Activated CD4-positive, CD25-positive, alpha-beta regulatory T cell treated with anti-CD3 and anti-CD28 coated beads, Interleukin-2, amount 50 U/mL, for 16 hours (primary cell): Measurements from ENCODE around the gene SPN.
A peak's percentile ranks its signal among the peaks of the same experiment; 100 is the strongest.
"Not testable (repeated sequence)": the region's sequence is repeated elsewhere in the genome, so short reads cannot be mapped to it uniquely, and the experiment has no call there.

ENCODE experiments used
- DNase-seq: peaks from one replicate; pipeline ENCODE4 v3.0.0-alpha.2; 2020; ENCODE audit warnings: low read depth, low spot score

The SPN gene

GRCh38 chr16:29676989-29677785, 14.1 kb downstream of the SPN start:
- DNase-seq = no peak

- DNase-seq = no peak
Observed at GRCh38 chr16:29678691-29679267, 15.7 kb downstream of the SPN start, which contains the start of gene QPRT. Gene QPRT (plus strand): TSS chr16:29679180. CDS start chr16:29679198, 18 bp downstream.

GRCh38 chr16:29680180-29680598, 17.1 kb downstream of the SPN start:
- DNase-seq = no peak

- no peak for DNase-seq
Observed at GRCh38 chr16:29683543-29684090, 20.6 kb downstream of the SPN start.

- DNase-seq = no peak
Observed at GRCh38 chr16:29684679-29685078, 21.6 kb downstream of the SPN start.

- DNase-seq = no peak
Observed at GRCh38 chr16:29686740-29687332, 23.8 kb downstream of the SPN start.

GRCh38 chr16:29687755-29688154, 24.7 kb downstream of the SPN start:
- no peak for DNase-seq

GRCh38 chr16:29688172-29688571, 25.1 kb downstream of the SPN start:
- DNase-seq = no peak

GRCh38 chr16:29689490-29690351, 26.7 kb downstream of the SPN start:
- DNase-seq = not testable (repeated sequence)

GRCh38 chr16:29692606-29693005, 29.6 kb downstream of the SPN start:
- not testable (repeated sequence) for DNase-seq

GRCh38 chr16:29694384-29695195, 31.5 kb downstream of the SPN start:
- DNase-seq = no peak

- not testable (repeated sequence) for DNase-seq
Observed at GRCh38 chr16:29695675-29696074, 32.6 kb downstream of the SPN start.

GRCh38 chr16:29696881-29697331, 33.9 kb downstream of the SPN start:
- no peak for DNase-seq

GRCh38 chr16:29697391-29697790, 34.3 kb downstream of the SPN start:
- no peak for DNase-seq

- DNase-seq = no peak
Observed at GRCh38 chr16:29698042-29698441, 35.0 kb downstream of the SPN start.

GRCh38 chr16:29698484-29699323, 35.7 kb downstream of the SPN start:
- no peak for DNase-seq

GRCh38 chr16:29699324-29700219, 36.5 kb downstream of the SPN start:
- DNase-seq = no peak

- peak; percentile 54 for DNase-seq
Observed at GRCh38 chr16:29700253-29700987, 37.4 kb downstream of the SPN start.
